ENCODE results near the gene USP43. TPM values are rescaled to one million over a fixed set of nuclear protein-coding genes. Genes with fewer than 3 reads are reported as not detected.
"Not testable (repeated sequence)": the region's sequence is repeated elsewhere in the genome, so short reads cannot be mapped to it uniquely, and the experiment has no call there.

Gene USP43
- polyA plus RNA-seq, 3 donors: 6.7 to 8.7 (median 7.1) TPM

DNA sequence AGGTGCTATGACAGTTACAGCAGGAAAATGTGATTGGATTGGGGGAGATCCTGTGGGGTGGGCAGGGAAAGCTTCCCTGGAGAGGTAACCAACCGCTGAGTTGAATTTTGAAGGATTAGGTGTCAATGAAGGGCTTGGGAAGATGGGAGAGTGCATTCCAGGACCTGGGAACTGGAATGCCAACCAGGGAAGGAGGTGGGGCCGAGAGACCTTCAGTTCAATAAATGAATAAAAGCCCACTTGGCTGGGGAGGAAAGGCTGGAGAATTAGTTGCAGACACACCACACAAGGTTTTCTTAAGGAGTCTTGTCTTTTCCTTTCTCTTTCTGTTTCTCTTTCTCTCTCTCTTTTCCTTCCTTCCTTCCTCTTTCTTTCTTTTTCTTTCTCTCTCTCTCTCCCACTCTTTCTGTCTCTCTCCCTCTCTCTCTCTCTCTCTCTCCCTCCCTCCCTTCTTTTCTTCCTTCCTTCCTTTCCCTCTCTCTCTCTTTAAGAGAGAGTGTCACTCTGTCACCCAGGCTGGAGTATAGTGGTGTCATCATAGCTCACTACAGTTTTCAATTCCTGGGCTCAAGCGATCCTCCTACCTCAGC is 3.3 kb downstream of the USP43 start:
- no peak for DNase-seq (ENCODE audit: extremely low read depth in 1 of 11, low read depth in 9 of 11, low spot score in 4 of 11)

DNA sequence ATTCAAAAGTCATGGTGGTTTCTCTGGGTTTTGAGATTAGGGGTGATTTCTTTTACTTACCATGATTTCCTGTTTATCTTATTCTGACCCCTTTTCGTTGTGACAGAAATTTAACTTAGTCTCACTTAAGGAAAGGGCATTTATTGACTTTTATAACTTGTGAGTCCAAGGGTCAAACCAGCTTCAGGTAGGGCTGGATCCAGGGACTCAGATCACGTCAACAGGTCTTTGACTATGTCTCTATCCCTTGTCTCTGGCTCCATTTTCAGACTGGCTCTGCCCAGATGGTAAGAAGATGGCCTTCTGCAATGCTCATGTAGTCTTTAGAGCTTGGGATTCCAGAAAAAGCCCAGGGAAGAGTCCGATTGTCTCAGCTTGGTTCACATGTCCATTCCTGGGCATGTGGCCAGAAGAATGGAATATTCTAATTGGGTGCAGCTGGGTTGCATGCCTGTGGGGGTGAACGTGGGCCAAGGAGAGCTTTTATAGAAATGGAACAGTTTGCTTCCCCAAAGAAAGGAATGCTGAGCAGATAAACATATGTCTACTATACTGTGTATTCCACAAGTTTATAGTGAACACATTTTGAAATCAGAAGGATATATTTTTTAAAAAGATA is 13.4 kb downstream of the USP43 start:
- DNase-seq (ENCODE audit: extremely low read depth in 1 of 11, low read depth in 9 of 11, low spot score in 4 of 11): no peak

DNA sequence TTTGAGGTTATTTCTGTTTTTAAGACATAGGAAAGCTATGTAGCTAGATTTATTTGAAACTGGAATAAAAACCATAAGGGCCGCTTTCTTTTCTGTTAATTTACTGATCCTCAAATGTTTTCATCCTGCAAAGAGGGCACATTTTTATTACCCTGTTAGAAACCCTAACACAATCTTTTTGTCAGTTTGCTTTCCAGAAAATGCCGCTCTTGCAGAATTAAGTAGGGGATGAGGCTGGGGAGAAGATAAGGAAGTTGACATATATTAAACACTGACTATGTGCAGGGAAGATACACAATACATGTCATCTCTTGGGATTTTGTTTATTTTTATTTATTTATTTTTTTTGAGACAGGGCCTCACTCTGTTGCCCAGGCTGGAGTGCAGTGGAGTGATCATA is 15.7 kb downstream of the USP43 start:
- no peak for DNase-seq (ENCODE audit: extremely low read depth in 1 of 11, low read depth in 9 of 11, low spot score in 4 of 11)

DNA sequence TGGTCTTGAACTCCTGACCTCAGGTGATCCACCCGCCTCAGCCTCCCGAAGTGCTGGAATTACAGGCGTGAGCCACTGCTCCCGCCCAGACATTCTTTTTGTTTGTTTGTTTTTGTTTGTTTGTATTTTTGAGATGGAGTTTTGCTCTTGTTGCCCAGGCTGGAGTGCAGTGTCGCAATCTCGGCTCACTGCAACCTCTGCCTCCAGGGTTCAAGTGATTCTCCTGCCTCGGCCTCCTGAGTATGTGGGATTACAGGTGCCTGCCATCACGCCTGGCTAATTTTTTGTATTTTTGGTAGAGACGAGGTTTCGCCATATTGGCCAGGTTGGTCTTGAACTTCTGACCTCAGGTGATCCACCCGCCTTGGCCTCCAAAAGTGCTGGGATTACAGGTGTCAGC is 18.2 kb downstream of the USP43 start:
- DNase-seq (ENCODE audit: extremely low read depth in 1 of 11, low read depth in 9 of 11, low spot score in 4 of 11): not testable (repeated sequence)

DNA sequence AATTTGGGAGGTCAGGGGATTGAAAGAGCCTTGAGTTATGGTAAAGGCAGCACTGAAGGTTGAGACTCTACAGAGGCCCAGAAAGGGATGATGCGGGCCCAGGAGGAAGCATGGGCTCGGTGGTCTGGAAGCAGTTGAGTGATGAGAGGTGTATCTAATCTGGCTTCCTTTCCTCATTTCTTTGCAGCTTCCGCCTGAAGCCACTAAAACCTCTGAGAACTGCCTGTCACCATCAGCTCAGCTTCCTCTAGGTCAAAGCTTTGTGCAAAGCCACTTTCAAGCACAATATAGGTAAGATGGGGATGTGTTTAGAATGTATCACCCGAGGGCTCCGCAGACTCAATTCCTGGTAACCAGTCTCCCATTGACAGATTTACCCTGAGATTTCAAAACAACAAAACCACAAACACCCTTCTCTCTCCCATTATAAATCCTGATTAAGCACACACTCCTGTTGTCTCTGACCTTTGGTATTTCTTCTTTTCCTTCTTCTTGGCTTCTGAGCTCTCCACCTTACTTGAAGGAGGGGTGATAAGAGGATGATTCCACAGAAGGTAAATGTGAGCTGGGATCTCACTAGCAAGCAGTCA is 21.2 kb downstream of the USP43 start:
- DNase-seq (ENCODE audit: extremely low read depth in 1 of 11, low read depth in 9 of 11, low spot score in 4 of 11): no peak

DNA sequence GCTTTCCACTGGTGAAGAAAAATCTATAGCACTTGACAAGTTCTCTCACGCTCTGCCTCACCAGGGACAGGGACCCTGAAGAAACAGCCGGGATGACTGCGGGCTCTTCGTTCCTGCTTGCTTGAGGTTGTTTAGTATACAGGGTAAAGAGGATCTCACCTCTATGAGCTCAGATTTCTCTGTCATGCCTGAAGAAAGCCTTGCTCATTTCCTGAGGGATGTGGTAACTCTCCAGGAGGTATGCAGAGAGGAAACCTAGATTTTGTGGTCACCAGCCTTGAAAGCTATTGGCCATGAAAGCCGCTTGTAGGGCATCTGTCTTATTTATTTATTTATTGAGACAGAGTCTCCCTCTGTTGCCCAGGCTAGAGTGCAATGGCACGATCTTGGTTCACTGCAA is 23.2 kb downstream of the USP43 start:
- DNase-seq (ENCODE audit: extremely low read depth in 1 of 11, low read depth in 9 of 11, low spot score in 4 of 11): peak in 1 of 11 donors; percentile 12

DNA sequence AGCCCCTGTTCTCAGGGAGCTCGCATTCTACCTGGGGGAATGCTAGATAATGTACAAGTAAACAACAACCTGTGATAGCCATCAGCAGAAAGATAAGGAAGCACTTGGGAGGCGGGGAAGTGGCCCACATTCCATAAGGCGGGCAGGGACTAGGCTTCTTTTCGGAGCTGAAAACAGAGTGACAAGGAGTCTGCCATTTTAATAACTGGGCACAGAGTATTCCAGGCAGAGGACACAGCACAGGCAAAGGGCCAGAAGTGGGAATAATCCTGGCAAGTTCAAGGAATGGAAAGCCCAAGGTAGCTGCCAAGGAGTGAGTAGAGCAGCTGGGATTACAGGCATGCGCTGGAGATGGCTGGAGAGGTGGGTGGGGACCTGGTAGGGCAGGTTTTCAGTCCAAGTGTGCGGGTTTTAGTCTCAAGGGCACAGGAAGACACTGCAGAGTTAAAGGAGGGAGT is 24.3 kb downstream of the USP43 start:
- no peak for DNase-seq (ENCODE audit: extremely low read depth in 1 of 11, low read depth in 9 of 11, low spot score in 4 of 11)

DNA sequence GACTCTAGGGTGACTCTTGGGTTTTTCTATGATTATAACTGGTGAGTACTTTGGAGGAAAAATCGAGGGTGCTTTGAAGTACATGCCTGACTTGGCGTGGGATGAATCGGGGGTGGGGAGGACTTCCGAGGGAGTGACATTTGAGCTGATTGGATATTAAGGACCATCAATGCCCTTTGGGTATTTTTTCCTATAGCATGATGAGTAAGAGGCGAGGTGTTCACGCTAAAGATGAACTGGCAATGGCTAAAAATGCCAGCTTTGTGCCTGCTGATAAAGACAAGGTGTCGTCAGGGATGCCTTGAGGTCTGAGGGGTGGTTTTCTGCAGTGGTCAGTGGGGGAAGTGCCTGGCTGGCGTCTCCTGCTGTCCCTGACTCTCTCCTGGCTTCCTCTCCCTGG is 25.3 kb downstream of the USP43 start:
- DNase-seq (ENCODE audit: extremely low read depth in 1 of 11, low read depth in 9 of 11, low spot score in 4 of 11): no peak

DNA sequence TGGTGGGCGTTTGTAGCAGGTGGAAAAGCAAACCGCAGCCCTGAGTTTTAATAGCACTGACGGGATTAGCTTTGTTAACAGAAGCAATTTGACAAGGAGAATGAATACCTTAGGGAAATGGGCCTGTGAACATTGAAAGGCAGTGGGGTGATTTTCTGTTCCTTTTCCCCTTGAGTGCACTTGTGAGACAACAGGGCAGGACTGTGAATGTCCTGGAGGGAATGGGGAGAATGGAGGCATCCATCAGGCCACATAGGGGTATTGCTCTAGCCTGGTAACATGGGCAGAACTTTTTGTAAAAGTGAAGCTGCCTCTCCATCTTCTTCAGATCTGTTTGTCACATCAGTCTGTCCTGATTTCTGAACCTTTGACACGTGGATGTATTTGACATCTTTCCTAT is 26.2 kb downstream of the USP43 start:
- no peak for DNase-seq (ENCODE audit: extremely low read depth in 1 of 11, low read depth in 9 of 11, low spot score in 4 of 11)

DNA sequence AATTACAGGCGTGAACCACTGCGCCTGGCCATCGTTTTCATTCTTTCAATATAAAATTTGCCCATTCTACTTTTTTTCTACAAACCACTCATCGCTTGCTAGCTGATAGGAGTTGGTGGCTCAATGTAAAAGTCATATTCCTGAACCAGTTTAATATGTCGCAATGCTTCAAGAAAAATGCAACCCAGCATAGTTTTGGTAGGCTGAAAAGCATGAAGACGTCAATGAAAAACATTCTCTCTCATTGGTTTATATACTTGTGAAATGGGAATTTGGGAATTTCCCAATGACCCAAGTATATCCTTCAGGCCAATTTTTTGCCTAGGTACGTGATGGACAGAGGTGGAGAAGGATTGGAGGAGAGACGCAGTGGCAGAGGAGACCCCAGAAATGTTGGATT is 26.9 kb downstream of the USP43 start:
- DNase-seq (ENCODE audit: extremely low read depth in 1 of 11, low read depth in 9 of 11, low spot score in 4 of 11): no peak

DNA sequence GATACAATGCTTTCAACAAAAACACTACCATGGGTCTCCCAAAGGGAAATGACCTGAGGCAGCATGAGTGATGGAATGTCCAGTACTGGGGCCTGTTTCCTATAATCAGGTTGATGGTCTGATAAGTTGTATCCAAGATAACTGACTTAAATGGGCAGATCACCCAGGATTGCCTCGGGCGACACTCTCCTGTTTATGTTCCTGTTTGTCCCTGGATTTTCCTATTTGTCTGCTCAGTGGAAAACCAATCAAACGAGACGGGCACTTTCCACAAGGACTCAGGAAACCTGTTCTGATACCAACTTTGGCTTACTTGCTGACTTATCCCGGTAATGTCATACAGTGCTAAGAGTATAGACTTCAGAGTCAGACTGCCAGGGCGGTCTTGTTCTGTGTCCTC is 27.4 kb downstream of the USP43 start:
- DNase-seq (ENCODE audit: extremely low read depth in 1 of 11, low read depth in 9 of 11, low spot score in 4 of 11): no peak

DNA sequence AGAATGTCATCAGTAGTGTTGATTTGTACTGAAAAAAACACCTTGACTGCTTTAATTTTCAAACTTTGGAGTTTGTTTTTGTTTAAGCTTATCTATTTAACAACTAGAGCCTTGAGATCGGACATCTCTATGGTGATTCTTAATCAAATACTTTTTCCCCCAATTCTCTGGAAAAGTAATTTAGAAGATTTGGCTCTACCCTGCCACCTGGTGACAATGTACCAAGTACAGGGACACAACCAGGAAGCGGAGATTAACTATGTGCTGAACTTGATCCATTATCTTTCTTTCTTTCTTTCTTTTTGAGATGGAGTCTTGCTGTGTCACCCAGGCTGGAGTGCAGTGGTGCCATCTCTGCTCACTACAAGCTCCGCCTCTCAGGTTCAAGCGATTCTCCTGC is 30.8 kb downstream of the USP43 start:
- DNase-seq (ENCODE audit: extremely low read depth in 1 of 11, low read depth in 9 of 11, low spot score in 4 of 11): no peak

DNA sequence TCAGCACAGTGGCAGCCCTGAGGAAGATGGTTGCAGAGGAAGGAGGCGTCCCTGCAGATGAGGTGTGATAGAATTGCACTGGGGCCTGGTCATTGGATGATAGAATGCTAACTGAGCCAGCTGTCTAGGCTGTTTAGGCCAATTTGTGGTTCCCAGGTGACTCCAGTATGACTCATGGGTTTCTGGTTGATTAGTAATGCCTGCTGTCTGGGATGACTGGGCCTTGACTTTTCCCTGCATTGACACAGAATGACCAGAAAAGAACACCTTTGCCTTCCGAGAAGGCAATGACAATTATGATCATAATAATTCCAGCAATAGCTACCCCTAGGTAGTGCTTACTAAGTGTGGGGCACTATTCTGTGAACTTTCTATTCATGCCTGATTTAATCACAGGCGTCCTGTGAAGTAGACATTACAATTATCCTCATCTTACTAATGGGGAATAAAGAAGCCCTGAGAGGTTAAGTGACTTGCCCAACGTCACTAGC is 31.5 kb downstream of the USP43 start:
- no peak for DNase-seq (ENCODE audit: extremely low read depth in 1 of 11, low read depth in 9 of 11, low spot score in 4 of 11)

DNA sequence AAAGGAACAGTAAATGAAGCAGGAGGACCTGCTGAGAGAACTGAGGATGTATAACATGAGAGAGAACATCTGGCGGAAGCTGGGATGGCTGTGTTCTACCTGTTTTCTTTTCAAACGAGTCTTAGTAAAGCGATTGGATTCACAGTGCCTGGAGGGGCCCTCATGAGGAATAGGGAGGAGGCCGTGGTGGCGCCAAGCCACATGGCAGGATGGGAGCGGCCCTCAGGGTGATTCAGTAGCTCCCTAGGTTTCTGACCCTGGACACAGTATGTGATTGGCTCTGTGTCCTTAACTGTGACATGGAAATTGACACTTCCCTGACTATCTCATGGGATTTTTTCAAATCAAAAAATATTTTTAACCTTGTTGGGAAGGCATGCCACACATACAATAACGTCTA is 32.1 kb downstream of the USP43 start:
- no peak for DNase-seq (ENCODE audit: extremely low read depth in 1 of 11, low read depth in 9 of 11, low spot score in 4 of 11)

DNA sequence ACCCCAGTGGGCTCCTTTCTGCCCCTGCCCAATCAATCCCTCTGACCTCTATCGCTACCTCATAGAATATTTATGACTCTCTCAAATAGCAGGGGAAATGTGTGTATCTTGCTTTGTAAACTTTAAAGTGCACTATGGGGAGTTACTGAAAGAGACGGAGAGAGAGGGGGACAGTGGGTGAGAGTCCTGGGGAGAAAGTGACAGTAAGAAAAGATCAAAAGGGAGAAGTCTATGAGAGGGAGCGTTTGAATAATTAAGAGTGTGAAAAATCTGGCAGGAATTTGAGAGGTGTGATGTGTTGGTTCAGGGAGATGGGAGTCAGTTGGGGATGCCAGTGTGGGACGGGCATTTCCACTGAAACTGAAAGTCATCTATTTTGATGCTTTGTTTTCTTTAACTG is 32.6 kb downstream of the USP43 start:
- no peak for DNase-seq (ENCODE audit: extremely low read depth in 1 of 11, low read depth in 9 of 11, low spot score in 4 of 11)

DNA sequence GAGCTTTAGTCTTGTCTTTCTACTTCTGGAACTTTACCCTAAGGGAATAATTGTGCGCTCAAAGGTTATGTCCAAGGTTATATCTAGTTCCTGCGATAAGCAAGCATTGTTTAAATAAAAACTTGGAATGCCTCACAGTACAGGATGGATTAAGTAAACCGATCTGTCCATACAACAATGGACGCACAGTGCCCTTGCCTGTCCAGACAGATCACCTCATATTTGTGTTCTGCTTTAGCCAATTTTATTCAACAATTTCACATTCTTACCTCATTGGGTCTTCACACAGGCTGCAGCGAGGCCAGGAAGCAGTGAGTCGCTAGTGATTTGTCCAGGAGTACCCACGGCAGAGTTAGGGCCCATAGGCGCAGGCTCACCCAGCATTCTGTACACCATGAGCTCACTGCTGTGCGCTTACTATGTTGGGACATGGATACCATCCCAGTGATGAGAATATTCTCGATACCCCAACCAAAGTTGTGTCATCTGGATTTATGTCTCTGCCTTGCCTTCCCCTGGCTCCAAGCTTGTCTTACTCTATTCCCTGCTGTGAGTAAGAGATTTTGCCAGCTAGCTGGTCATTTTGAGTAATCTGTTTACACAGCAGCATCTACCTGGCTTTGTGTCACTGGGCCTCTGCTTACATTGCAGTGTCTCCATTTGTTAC is 39.8 kb downstream of the USP43 start:
- DNase-seq (ENCODE audit: extremely low read depth in 1 of 11, low read depth in 9 of 11, low spot score in 4 of 11): no peak

DNA sequence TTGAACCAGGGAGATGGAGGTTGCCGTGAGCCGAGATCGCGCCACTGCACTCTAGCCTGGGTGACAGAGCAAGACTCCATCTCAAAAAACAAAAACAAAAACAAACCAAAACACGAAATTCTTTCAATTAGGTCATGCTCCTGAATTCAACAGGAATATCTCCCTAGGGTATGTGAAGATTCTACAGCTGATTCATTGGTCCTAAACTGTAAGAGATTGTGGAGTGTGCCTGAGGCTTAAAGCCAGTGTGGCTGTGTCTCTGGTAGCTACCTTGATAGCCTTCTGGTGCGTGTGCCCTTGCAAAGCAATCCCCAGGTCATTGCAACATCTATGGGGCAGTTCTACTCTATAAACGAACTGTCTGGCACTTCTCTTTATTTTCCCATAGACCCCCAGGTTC is 48.4 kb downstream of the USP43 start:
- no peak for DNase-seq (ENCODE audit: extremely low read depth in 1 of 11, low read depth in 9 of 11, low spot score in 4 of 11)

DNA sequence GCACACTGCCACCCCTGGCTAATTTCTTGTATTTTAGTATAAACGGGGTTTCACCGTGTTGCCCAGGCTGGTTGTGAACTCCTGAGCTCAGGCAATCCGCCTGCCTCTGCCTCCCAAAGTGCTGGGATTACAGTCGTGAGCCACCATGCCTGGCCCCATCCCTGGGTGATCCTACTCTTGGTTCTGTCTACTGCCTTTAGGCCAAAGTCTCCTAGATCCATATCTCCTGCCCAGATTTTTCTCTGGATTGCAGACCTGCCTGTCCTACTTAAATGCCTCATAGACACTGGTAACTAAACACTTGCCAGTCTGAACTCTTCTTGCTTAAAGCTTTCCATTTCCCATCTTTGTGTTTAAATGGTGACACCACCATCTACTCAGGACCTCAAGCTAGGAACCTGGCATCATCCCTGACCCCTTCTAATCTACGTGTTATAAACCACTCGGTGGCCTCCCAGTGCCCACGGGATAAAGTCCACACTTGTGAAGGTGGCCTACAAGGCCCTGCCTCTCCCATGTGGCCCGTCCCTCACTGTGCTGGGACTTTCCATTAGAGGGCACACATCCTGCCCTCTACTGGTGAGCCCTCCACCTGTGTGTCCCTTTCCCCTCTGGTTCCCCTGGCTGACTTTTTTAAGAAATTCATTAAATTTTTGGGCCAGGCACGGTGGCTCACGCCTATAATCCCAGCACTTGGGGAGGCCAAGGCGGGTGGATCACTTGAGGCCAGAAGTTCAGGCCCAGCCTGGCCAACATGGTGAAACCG is 51.1 kb downstream of the USP43 start:
- DNase-seq (ENCODE audit: extremely low read depth in 1 of 11, low read depth in 9 of 11, low spot score in 4 of 11): no peak

DNA sequence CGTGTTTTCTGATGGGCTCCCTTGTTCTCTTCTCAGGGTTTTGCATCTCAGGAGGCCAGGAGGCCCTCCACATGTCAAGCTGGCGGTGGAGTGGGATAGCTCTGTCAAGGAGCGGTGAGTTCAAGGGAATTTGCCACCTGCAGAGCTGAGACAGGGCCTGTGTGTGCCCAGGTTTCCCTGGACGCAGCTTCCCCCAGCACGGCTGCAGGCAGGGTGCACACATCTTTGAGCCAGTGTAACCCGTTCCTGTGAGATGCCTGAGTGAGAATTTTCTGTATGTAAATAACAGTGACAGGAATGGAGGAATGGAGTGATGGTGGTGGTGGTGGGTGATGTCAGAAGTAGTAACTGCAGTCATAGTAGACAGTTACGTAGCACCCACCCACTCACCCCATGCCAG is 54.8 kb downstream of the USP43 start:
- DNase-seq (ENCODE audit: extremely low read depth in 1 of 11, low read depth in 9 of 11, low spot score in 4 of 11): no peak
